Subcutaneous adipose tissue (tissue), 4 donors: ENCODE measurements around the gene GRIA4. TPM values are rescaled to one million over a fixed set of nuclear protein-coding genes. Genes with fewer than 3 reads are reported as not detected.

Source experiments
- CTCF ChIP-seq: fragments of 450-650 bp; IDR thresholded peaks from one replicate; pipeline ENCODE4 v1.5.1; 2016; ENCODE audit warnings: low read depth, mild to moderate bottlenecking, control low read depth, antibody characterized with exemption, moderate library complexity
- total RNA-seq, 4 donors: library from RNA; depleted of rRNA; stranded (reverse); fragments of >200 nt; gene quantifications; one replicate each; pipeline ENCODE4 v1.1.0, GENCODE V29; 2016

The GRIA4 gene
- total RNA-seq, 4 donors from 2014 or later: not detected

GRCh38 chr11:105899772-105900171 lies 289.9 kb downstream of the GRIA4 start:
- TF ChIP-seq CTCF: no peak

- no peak for TF ChIP-seq CTCF
These were observed 290.7 kb downstream of the GRIA4 start for GRCh38 chr11:105900515-105901035.

GRCh38 chr11:105903113-105903512 lies 293.2 kb downstream of the GRIA4 start:
- no peak for TF ChIP-seq CTCF

GRCh38 chr11:105906517-105906916 lies 296.6 kb downstream of the GRIA4 start:
- TF ChIP-seq CTCF: no peak

GRCh38 chr11:105907319-105907718 lies 297.4 kb downstream of the GRIA4 start:
- no peak for TF ChIP-seq CTCF

GRCh38 chr11:105910095-105910715 lies 300.3 kb downstream of the GRIA4 start:
- no peak for TF ChIP-seq CTCF

GRCh38 chr11:105911454-105911853 lies 301.6 kb downstream of the GRIA4 start:
- no peak for TF ChIP-seq CTCF
